Measurements from ENCODE around the gene EVPL. TPM values are rescaled to one million over a fixed set of nuclear protein-coding genes. Genes with fewer than 3 reads are reported as not detected.
A peak's percentile ranks its signal among the peaks of the same experiment; 100 is the strongest.

The EVPL gene
- total and polyA plus RNA-seq, 12 donors = 0.04 to 0.31 (median 0.05) TPM; not detected in 6

DNA sequence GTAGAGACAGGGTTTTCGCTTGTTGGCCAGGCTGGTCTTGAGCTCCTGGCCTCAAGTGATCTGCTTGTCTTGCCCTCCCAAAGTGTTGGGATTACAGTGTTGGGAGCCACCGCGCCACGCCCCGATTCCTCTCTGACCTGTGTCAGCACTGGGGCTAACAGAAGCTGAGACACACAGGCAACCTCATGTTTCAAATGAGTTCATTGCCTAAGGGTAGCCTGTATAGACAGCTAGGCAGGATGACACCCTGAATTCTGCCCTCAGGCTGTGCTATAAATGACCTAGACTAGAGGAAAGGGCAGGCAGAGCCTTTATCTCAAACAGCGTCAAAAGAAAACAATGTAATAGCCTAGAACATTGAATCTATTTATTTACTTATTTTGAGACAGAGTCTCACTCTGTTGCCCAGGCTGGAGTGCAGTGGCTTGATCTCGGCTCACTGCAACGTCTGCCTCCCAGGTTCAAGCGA, 28.7 kb downstream of the EVPL start:
- TF ChIP-seq, protein P1, sequence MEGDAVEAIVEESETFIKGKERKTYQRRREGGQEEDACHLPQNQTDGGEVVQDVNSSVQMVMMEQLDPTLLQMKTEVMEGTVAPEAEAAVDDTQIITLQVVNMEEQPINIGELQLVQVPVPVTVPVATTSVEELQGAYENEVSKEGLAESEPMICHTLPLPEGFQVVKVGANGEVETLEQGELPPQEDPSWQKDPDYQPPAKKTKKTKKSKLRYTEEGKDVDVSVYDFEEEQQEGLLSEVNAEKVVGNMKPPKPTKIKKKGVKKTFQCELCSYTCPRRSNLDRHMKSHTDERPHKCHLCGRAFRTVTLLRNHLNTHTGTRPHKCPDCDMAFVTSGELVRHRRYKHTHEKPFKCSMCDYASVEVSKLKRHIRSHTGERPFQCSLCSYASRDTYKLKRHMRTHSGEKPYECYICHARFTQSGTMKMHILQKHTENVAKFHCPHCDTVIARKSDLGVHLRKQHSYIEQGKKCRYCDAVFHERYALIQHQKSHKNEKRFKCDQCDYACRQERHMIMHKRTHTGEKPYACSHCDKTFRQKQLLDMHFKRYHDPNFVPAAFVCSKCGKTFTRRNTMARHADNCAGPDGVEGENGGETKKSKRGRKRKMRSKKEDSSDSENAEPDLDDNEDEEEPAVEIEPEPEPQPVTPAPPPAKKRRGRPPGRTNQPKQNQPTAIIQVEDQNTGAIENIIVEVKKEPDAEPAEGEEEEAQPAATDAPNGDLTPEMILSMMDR (IDR thresholded peaks at IDR 0.05) = no peak
- intact Hi-C loops (cut with DNase I) = no loop called here
- no peaks in the 10 kb centered on the region for H3K27me3 ChIP-seq
- WGBS, 2 donors = 91 to 95% methylated on average over 9 of the region's 9 CpGs
- no peak overlapping the region for H3K27ac ChIP-seq
- ATAC-seq = no peak
- H3K9me3 ChIP-seq = no peaks in the 10 kb centered on the region
- H3K36me3 ChIP-seq = peaks cover 0 to 42% (median 0%) of the 10 kb centered on the region in 9 donors
- no peak overlapping the region for H3K4me3 ChIP-seq
- H3K4me1 ChIP-seq = peaks cover 0 to 23% (median 3%) of the 10 kb centered on the region in 9 donors
- no peak for DNase-seq

DNA sequence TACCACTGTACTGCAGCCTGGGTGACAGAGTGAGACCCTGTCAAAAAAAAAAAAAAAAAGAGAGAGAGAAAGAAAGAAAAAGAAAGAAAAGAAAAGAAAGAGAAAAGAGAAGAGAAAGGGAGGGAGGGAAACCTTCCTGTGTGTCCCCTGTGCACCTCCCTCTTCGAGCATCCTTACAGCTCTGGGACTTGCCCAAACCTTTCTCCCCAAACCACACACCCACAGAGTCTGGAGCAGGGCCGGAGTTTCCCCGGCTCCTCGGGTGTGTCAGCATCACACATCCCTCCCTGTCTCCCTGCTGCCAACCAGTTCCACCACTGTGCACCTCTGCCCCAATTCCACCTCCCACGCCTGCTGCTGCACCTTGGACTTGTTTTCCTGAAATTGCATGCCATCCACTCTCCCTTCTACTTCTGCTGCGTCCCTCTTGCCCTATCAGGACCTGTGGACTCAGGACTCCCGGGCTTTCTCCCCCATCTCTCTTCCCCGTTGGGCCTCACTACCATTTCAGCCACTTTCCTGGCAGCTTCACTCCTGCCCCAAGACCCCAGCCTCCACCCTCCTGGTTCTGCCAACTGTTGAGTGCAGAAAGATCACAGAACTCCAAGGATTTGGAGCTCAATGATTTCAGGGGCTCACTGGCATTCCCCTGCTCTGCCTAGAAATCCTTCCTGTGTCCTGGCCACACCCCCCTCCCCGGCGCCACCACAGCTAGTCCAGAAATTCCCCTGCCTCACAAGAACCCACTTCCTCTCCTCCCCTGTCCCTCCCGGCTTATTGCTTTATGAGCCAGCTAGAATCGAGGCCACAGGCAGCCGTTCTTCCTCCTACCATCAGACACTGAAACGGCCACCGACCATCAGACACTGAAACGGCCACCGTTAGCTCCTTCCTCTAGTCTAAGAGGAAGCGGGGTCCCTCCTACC, 30.2 kb downstream of the EVPL start:
- H3K27me3 ChIP-seq = no peaks in the 10 kb centered on the region
- peak in 1 of 2 donors; percentile 31 for DNase-seq
- H3K4me1 ChIP-seq = peaks cover 0 to 23% (median 0%) of the 10 kb centered on the region in 9 donors
- intact Hi-C loops (cut with DNase I) = no loop called here
- TF ChIP-seq, protein P1 (IDR thresholded peaks at IDR 0.05) = no peak
- 50 to 62% methylated on average over 18 of the region's 18 CpGs for WGBS, 2 donors
- no peaks in the 10 kb centered on the region for H3K9me3 ChIP-seq
- H3K36me3 ChIP-seq = peaks cover 0 to 49% (median 0%) of the 10 kb centered on the region in 9 donors
- ATAC-seq = peak in 7 of 8 donors; percentile 19 to 65 (median 52)
- H3K27ac ChIP-seq = peak overlapping the region in 3 of 10 donors; percentile 23 to 72 (median 56)
- H3K4me3 ChIP-seq = no peak overlapping the region

- Histone ChIP-seq H3K4me1 (peaks cover 0 to 23% (median 0%) of the 10 kb centered on the region in 9 donors), H3K4me3 (no peak overlapping the region), H3K36me3 (peaks cover 0 to 55% (median 0%) of the 10 kb centered on the region in 9 donors), H3K27ac (no peak overlapping the region), H3K9me3 (no peaks in the 10 kb centered on the region), H3K27me3 (no peaks in the 10 kb centered on the region)
- DNase-seq (no peak), ATAC-seq (no peak)
- TF ChIP-seq, protein P1 (IDR thresholded peaks at IDR 0.05) = no peak
- intact Hi-C loops (cut with DNase I) = no loop called here
- 94 to 97% methylated on average over 7 of the region's 7 CpGs for WGBS, 2 donors
These were observed 31.7 kb downstream of the EVPL start for GRCh38 chr17:75995385-75995925.

GRCh38 chr17:75994802-75995370, 32.2 kb downstream of the EVPL start:
- H3K4me1 ChIP-seq = peaks cover 0 to 23% (median 0%) of the 10 kb centered on the region in 9 donors
- 90 to 91% methylated on average over 5 of the region's 5 CpGs for WGBS, 2 donors
- intact Hi-C loops (cut with DNase I) = loop anchor here in 1 of 10 donors (5.0 kb wide), 1 partner anchor 83 kb away; no protein-coding TSS in a partner anchor
- peaks cover 0 to 54% (median 0%) of the 10 kb centered on the region in 9 donors for H3K36me3 ChIP-seq
- TF ChIP-seq, protein P1 (IDR thresholded peaks at IDR 0.05) = no peak
- no peak overlapping the region for H3K27ac ChIP-seq
- DNase-seq (no peak), ATAC-seq (no peak)
- H3K4me3 ChIP-seq = no peak overlapping the region
- H3K27me3 ChIP-seq = no peaks in the 10 kb centered on the region
- H3K9me3 ChIP-seq = no peaks in the 10 kb centered on the region

Data from heart right ventricle (tissue), 16 donors.